ENCODE measurements around the gene ZNF784.

ZNF784 gene

GRCh38 chr19:55643003-55643886 lies 18.9 kb upstream of the ZNF784 start, which contains the start of gene ZNF581:
ZNF581 (plus strand) TSS chr19:55643649; CDS start chr19:55644572, 923 bp downstream.
- Histone ChIP-seq H3K4me3 (ENCODE audit: low read depth, low read length) (peak within 1 kb of the TSS; percentile 96), H2AFZ (ENCODE audit: low read length, unreplicated experiment) (no peak within 1 kb of the TSS), H3K27me3 (ENCODE audit: insufficient read depth, low read length) (no peaks in the 10 kb centered on the region), H3K27ac (ENCODE audit: low read depth, low read length) (peak within 1 kb of the TSS; percentile 29; the same call in 1 of the 2 replicates), H3K4me1 (ENCODE audit: control insufficient read depth, insufficient read depth, low read length, unreplicated experiment) (peaks cover 9% of the 10 kb centered on the region), H3K79me2 (ENCODE audit: control insufficient read depth, insufficient read depth, low read length, unreplicated experiment) (peaks cover 33% of the 10 kb centered on the region), H3K36me3 (ENCODE audit: insufficient read depth, low read length) (no peaks in the 10 kb centered on the region; the same call in 1 of the 2 replicates)

- peaks cover 9% of the 10 kb centered on the region for H3K4me1 ChIP-seq (ENCODE audit: control insufficient read depth, insufficient read depth, low read length, unreplicated experiment)
- peak overlapping the region; percentile 96 for H3K4me3 ChIP-seq (ENCODE audit: low read depth, low read length)
- no peak overlapping the region for H2AFZ ChIP-seq (ENCODE audit: low read length, unreplicated experiment)
- peak overlapping the region; percentile 52 for H3K27ac ChIP-seq (ENCODE audit: low read depth, low read length)
- no peaks in the 10 kb centered on the region; the same call in 1 of the 2 replicates for H3K36me3 ChIP-seq (ENCODE audit: insufficient read depth, low read length)
- peaks cover 36% of the 10 kb centered on the region for H3K79me2 ChIP-seq (ENCODE audit: control insufficient read depth, insufficient read depth, low read length, unreplicated experiment)
- H3K27me3 ChIP-seq (ENCODE audit: insufficient read depth, low read length) = no peaks in the 10 kb centered on the region
Measured at GRCh38 chr19:55642153-55643002, 18.0 kb upstream of the ZNF784 start.

- no peak overlapping the region for H2AFZ ChIP-seq (ENCODE audit: low read length, unreplicated experiment)
Measured at GRCh38 chr19:55641426-55642152, 17.2 kb upstream of the ZNF784 start.

DNA sequence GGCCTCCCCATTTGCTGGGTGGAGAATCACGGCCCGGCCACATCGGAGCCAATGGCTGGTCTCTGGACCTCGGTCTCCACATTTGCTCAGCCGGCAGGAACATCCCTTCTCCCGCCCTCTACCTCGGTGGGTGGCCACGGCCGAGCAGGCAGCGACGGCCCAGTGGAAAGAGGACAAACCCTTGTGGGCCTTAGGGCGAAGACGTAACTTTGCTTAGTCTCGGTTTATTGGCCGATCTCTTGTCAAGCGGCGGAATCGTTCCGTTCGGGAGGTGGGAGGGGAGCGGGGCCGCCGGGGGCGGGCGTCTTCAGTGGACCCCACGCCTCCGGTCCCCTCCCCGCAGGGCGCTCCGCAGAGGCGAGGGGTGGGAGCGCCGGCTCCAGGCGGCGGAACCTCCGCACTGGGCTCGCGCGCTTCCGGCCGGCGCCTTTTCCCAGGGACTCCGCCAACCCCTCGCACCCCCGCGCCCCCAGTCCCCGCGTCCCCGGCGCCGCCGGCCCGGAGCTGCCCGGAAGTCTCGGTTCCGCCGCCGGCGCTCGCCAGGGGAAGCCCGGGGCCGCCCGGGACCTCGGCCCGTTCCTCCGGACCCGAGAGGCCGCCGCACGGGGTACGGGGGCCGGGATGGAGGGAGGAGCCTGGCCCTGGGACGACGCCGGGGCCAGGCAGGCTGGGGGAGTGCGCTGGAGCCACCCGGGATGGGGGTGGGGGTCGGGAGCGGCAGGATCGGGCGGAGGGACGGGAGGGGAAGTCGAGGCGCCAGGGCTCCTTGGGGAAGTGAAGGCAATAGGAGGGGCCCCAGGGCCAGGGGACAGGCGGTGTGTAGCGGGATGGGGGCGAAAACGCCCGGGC lies 16.4 kb upstream of the ZNF784 start, which contains the start of gene ZNF580:
ZNF580 (plus strand) TSS at position 426 of the 849 bp plus-strand sequence. CDS start 1,507 bp downstream, outside the sequence.
- no peaks in the 10 kb centered on the region for H3K27me3 ChIP-seq (ENCODE audit: insufficient read depth, low read length)
- H3K4me1 ChIP-seq (ENCODE audit: control insufficient read depth, insufficient read depth, low read length, unreplicated experiment) = peaks cover 7% of the 10 kb centered on the region
- H3K4me3 ChIP-seq (ENCODE audit: low read depth, low read length) = peak within 1 kb of the TSS; percentile 96
- H3K79me2 ChIP-seq (ENCODE audit: control insufficient read depth, insufficient read depth, low read length, unreplicated experiment) = peaks cover 47% of the 10 kb centered on the region
- no peak within 1 kb of the TSS for H2AFZ ChIP-seq (ENCODE audit: low read length, unreplicated experiment)
- H3K36me3 ChIP-seq (ENCODE audit: insufficient read depth, low read length) = no peaks in the 10 kb centered on the region; the same call in 1 of the 2 replicates
- peak within 1 kb of the TSS; percentile 86 for H3K27ac ChIP-seq (ENCODE audit: low read depth, low read length)

More at GRCh38 chr19:55641426-55642152, 17.2 kb upstream of the ZNF784 start:
- peaks cover 7% of the 10 kb centered on the region for H3K4me1 ChIP-seq (ENCODE audit: control insufficient read depth, insufficient read depth, low read length, unreplicated experiment)
- H3K4me3 ChIP-seq (ENCODE audit: low read depth, low read length) = peak overlapping the region; percentile 96
- H3K27me3 ChIP-seq (ENCODE audit: insufficient read depth, low read length) = no peaks in the 10 kb centered on the region
- H3K27ac ChIP-seq (ENCODE audit: low read depth, low read length) = peak overlapping the region; percentile 86
- H3K36me3 ChIP-seq (ENCODE audit: insufficient read depth, low read length) = no peaks in the 10 kb centered on the region; the same call in 1 of the 2 replicates
- peaks cover 40% of the 10 kb centered on the region for H3K79me2 ChIP-seq (ENCODE audit: control insufficient read depth, insufficient read depth, low read length, unreplicated experiment)

GRCh38 chr19:55640043-55640576 lies 15.7 kb upstream of the ZNF784 start:
- Histone ChIP-seq H3K4me3 (ENCODE audit: low read depth, low read length) (peak overlapping the region; percentile 96), H3K79me2 (ENCODE audit: control insufficient read depth, insufficient read depth, low read length, unreplicated experiment) (peaks cover 48% of the 10 kb centered on the region), H2AFZ (ENCODE audit: low read length, unreplicated experiment) (no peak overlapping the region), H3K4me1 (ENCODE audit: control insufficient read depth, insufficient read depth, low read length, unreplicated experiment) (peaks cover 5% of the 10 kb centered on the region), H3K27me3 (ENCODE audit: insufficient read depth, low read length) (no peaks in the 10 kb centered on the region), H3K27ac (ENCODE audit: low read depth, low read length) (peak overlapping the region; percentile 86), H3K36me3 (ENCODE audit: insufficient read depth, low read length) (no peaks in the 10 kb centered on the region; the same call in 1 of the 2 replicates)

DNA sequence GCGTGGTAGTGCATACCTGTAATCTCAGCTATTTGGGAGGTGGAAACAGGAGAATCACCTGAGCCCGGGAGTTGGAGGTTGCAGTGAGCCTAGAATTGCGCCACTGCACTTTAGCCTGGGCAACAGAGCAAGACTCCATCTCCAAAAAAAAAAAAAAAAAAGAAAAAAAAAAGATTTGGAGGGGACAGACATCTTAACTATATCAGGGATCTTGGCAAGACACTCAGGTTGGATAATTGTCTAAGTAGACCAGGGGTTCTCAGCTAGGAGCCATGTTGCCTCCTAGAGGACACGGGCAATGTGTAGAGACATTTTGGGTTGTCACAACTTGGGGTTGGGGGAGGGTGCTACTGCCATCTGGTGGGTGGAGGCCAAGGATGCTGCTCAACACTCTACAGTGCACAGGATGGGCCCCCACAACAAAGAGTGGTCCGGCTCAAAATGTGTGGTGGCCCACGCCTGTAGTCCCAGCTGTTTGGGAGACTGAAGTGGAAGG lies 14.5 kb upstream of the ZNF784 start:
- H3K36me3 ChIP-seq (ENCODE audit: insufficient read depth, low read length) = no peaks in the 10 kb centered on the region
- no peak overlapping the region for H3K4me3 ChIP-seq (ENCODE audit: low read depth, low read length)
- no peak overlapping the region for H3K27ac ChIP-seq (ENCODE audit: low read depth, low read length)
- H3K27me3 ChIP-seq (ENCODE audit: insufficient read depth, low read length) = no peaks in the 10 kb centered on the region
- peaks cover 5% of the 10 kb centered on the region for H3K4me1 ChIP-seq (ENCODE audit: control insufficient read depth, insufficient read depth, low read length, unreplicated experiment)
- no peak overlapping the region for H2AFZ ChIP-seq (ENCODE audit: low read length, unreplicated experiment)
- H3K79me2 ChIP-seq (ENCODE audit: control insufficient read depth, insufficient read depth, low read length, unreplicated experiment) = peaks cover 39% of the 10 kb centered on the region

DNA sequence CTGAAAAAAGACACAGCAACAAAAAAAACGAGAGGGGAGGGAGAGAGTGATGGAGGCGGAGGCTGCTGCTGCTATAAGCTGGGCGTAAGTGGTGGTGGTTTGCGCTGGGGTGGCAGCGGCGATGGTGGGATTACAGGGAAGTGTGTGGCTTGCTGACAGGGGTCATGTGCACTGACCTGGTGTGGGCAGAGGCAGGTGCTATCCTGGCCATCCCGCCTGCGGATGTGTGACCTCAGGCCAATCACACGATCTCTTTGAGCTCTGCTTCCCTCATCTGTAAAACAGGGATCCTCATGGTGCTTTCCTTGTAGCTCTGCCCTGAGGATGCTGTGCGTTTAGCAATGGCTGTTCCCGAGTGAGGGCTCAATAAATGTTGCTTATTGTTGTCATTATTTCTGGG lies 13.2 kb upstream of the ZNF784 start:
- H3K79me2 ChIP-seq (ENCODE audit: control insufficient read depth, insufficient read depth, low read length, unreplicated experiment) = peaks cover 29% of the 10 kb centered on the region
- H3K4me1 ChIP-seq (ENCODE audit: control insufficient read depth, insufficient read depth, low read length, unreplicated experiment) = no peaks in the 10 kb centered on the region
- no peak overlapping the region for H3K27ac ChIP-seq (ENCODE audit: low read depth, low read length)
- H3K36me3 ChIP-seq (ENCODE audit: insufficient read depth, low read length) = no peaks in the 10 kb centered on the region
- no peaks in the 10 kb centered on the region for H3K27me3 ChIP-seq (ENCODE audit: insufficient read depth, low read length)
- no peak overlapping the region for H2AFZ ChIP-seq (ENCODE audit: low read length, unreplicated experiment)
- no peak overlapping the region for H3K4me3 ChIP-seq (ENCODE audit: low read depth, low read length)

DNA sequence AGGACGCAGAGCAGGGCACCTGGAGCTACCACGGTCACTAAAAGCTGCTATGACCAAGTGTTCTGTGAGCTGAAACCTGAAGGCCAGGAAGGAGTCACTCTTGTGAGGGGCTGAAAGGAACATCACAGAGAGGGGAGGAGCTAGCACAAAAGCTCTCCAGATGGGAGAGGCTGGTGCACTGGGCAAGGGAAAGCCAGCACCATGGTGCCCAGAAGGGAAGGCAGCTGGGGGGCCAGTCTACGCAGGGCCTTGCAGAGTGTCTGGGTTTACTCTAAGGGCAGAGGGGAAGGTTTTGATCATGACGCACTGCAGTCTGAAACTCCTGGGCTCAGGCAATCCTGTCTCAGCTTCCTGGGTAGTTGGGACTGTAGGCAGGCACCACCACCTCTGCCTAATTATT lies 12.4 kb upstream of the ZNF784 start:
- Histone ChIP-seq H3K4me3 (ENCODE audit: low read depth, low read length) (no peak overlapping the region; the same call in 1 of the 2 replicates), H3K27me3 (ENCODE audit: insufficient read depth, low read length) (no peaks in the 10 kb centered on the region), H3K36me3 (ENCODE audit: insufficient read depth, low read length) (no peaks in the 10 kb centered on the region), H3K79me2 (ENCODE audit: control insufficient read depth, insufficient read depth, low read length, unreplicated experiment) (peaks cover 29% of the 10 kb centered on the region), H3K27ac (ENCODE audit: low read depth, low read length) (no peak overlapping the region), H3K4me1 (ENCODE audit: control insufficient read depth, insufficient read depth, low read length, unreplicated experiment) (no peaks in the 10 kb centered on the region), H2AFZ (ENCODE audit: low read length, unreplicated experiment) (no peak overlapping the region)

DNA sequence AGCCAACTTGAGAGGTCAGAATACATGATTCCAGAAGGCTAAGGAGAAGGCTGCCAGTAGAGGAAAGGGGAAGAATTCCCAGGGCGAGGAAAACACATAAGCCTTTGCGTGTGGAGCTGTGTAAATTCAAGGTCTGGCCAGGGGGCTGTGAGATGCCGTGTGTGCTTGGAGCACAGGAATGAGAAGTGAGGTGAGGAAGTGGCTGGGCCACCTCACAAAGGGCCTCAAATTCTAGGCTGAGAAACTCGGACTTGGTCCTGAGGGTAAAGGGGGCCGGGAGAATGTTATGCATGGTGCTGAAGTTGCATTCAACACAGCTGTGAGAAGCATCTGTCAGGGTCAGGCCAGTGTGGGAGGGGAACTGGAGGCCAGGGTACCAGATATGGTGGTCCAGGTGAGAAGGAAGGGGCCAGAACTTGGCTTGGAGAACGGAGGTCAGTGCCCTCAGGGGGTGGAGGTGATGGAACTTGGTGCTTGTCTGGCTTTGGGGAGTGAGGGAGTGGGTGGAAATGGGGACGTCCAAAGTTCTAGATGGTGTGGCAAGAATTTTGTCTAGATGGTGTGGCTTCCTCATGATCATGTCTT lies 11.6 kb upstream of the ZNF784 start:
- H3K4me3 ChIP-seq (ENCODE audit: low read depth, low read length) = peak overlapping the region; percentile 89
- no peaks in the 10 kb centered on the region for H3K4me1 ChIP-seq (ENCODE audit: control insufficient read depth, insufficient read depth, low read length, unreplicated experiment)
- H2AFZ ChIP-seq (ENCODE audit: low read length, unreplicated experiment) = no peak overlapping the region
- H3K27me3 ChIP-seq (ENCODE audit: insufficient read depth, low read length) = no peaks in the 10 kb centered on the region
- H3K27ac ChIP-seq (ENCODE audit: low read depth, low read length) = no peak overlapping the region
- peaks cover 29% of the 10 kb centered on the region for H3K79me2 ChIP-seq (ENCODE audit: control insufficient read depth, insufficient read depth, low read length, unreplicated experiment)
- no peaks in the 10 kb centered on the region for H3K36me3 ChIP-seq (ENCODE audit: insufficient read depth, low read length)
